Neural cell (in vitro differentiated cells): ENCODE results near the gene SDHD. TPM values are rescaled to one million over a fixed set of nuclear protein-coding genes. Genes with fewer than 3 reads are reported as not detected.

ENCODE experiments used
- H2AFZ ChIP-seq: fragments of 200-600, 300-800 bp; sonication (generic), shearing (Covaris generic); 2 replicates; pipeline ENCODE4 v1.6.0; 2014; ENCODE audit warnings: low read depth, mild to moderate bottlenecking, antibody characterized with exemption, low read length, moderate library complexity
- H3F3A ChIP-seq: fragments of 200-600 bp; shearing (Covaris generic); 2 replicates; pipeline ENCODE4 v1.6.1; 2016; ENCODE audit warnings: mild to moderate bottlenecking, moderate library complexity, mixed read lengths, antibody characterized with exemption, low read length; ENCODE audit not compliant: insufficient read depth, poor library complexity, severe bottlenecking
- H3K27ac ChIP-seq: fragments of 200-600, 300-800 bp; sonication (generic), shearing (Covaris generic); 2 replicates; pipeline ENCODE4 v1.5.1; 2014; ENCODE audit warnings: mild to moderate bottlenecking, low read length, moderate library complexity
- H3K27me3 ChIP-seq: fragments of 300-800, 200-600 bp; sonication (generic), shearing (Covaris generic); 2 replicates; pipeline ENCODE4 v1.6.0; 2014; ENCODE audit warnings: mild to moderate bottlenecking, low read depth, low read length, moderate library complexity; ENCODE audit not compliant: insufficient read depth
- H3K36me3 ChIP-seq: fragments of 300-800, 200-600 bp; sonication (generic), shearing (Covaris generic); 2 replicates; pipeline ENCODE4 v1.5.1; 2014; ENCODE audit warnings: mild to moderate bottlenecking, antibody characterized with exemption, low read length, moderate library complexity; ENCODE audit not compliant: insufficient read depth
- H3K4me2 ChIP-seq: fragments of 300-800, 200-600 bp; sonication (generic), shearing (Covaris generic); 2 replicates; pipeline ENCODE4 v1.6.0; 2014; ENCODE audit warnings: mild to moderate bottlenecking, low read length
- H3K4me3 ChIP-seq: fragments of 300-800, 200-600 bp; sonication (generic), shearing (Covaris generic); 2 replicates; pipeline ENCODE4 v1.5.1; 2014; ENCODE audit warnings: mild to moderate bottlenecking, low read length, moderate library complexity
- H3K79me2 ChIP-seq: fragments of 200-600 bp; shearing (Covaris generic); replicated peaks from 2 replicates; pipeline ENCODE4 v1.6.0; 2014; ENCODE audit warnings: mild to moderate bottlenecking, low read length, moderate library complexity; ENCODE audit not compliant: insufficient read depth
- H3K9ac ChIP-seq: fragments of 300-800, 200-600 bp; sonication (generic), shearing (Covaris generic); 2 replicates; pipeline ENCODE4 v1.6.1; 2016; ENCODE audit warnings: mild to moderate bottlenecking, low read length, mixed read lengths
- H3K9me2 ChIP-seq: fragments of 200-600 bp; shearing (Covaris generic); 2 replicates; pipeline ENCODE4 v1.6.1; 2016; ENCODE audit warnings: mild to moderate bottlenecking, low read length, mixed read lengths; ENCODE audit not compliant: insufficient read depth
- H3K9me3 ChIP-seq: fragments of 200-600, 300-800 bp; sonication (generic), shearing (Covaris generic); 2 replicates; pipeline ENCODE4 v1.6.1; 2016; ENCODE audit warnings: mild to moderate bottlenecking, mixed run types, low read length, moderate library complexity, mixed read lengths
- H4K20me1 ChIP-seq: fragments of 200-600 bp; shearing (Covaris generic); 2 replicates; pipeline ENCODE4 v1.6.1; 2016; ENCODE audit warnings: mild to moderate bottlenecking, mixed run types; ENCODE audit not compliant: insufficient read depth
- EP300 ChIP-seq: fragments of 450-650 bp; conservative IDR thresholded peaks from 2 replicates; pipeline ENCODE4 v1.6.1; 2014; ENCODE audit warnings: antibody characterized with exemption, mild to moderate bottlenecking, moderate library complexity; ENCODE audit not compliant: poor library complexity, severe bottlenecking
- EZH2 ChIP-seq: fragments of 200-600, 300-800 bp; shearing (Covaris generic), sonication (generic); IDR thresholded peaks from 2 replicates; pipeline ENCODE4 v1.6.1; 2014; ENCODE audit warnings: antibody characterized with exemption, low read length, borderline replicate concordance, mild to moderate bottlenecking; ENCODE audit not compliant: insufficient read depth, poor library complexity, severe bottlenecking
- MXI1 ChIP-seq: fragments of 450-650 bp; conservative IDR thresholded peaks from 2 replicates; pipeline ENCODE4 v1.6.1; 2014; ENCODE audit warnings: antibody characterized with exemption, mild to moderate bottlenecking; ENCODE audit not compliant: poor library complexity, severe bottlenecking
- POLR2AphosphoS5 ChIP-seq: IDR thresholded peaks from 2 replicates; pipeline ENCODE4 v1.6.1; 2012
- RAD21 ChIP-seq: fragments of 450-650 bp; conservative IDR thresholded peaks from 2 replicates; pipeline ENCODE4 v1.6.1; 2014; ENCODE audit warnings: antibody characterized with exemption, mild to moderate bottlenecking, moderate library complexity
- SMC3 ChIP-seq: fragments of 450-650 bp; conservative IDR thresholded peaks from 2 replicates; pipeline ENCODE4 v1.6.1; 2014; ENCODE audit warnings: antibody characterized with exemption, mild to moderate bottlenecking, moderate library complexity; ENCODE audit not compliant: poor library complexity
- TAF1 ChIP-seq: IDR thresholded peaks from 2 replicates; pipeline ENCODE4 v1.6.1; 2012; ENCODE audit warnings: low read depth
- polyA plus RNA-seq: library from polyadenylated mRNA; depleted of rRNA; stranded (reverse); fragments of >200 nt; gene quantifications from 2 replicates; pipeline ENCODE4 v1.2.3, GENCODE V29; 2014
- TF ChIP-seq, protein P1 (sequence below): IDR thresholded peaks from 2 replicates; pipeline ENCODE4 v1.6.1; 2012; ENCODE audit warnings: borderline replicate concordance
- TF ChIP-seq, protein P2 (sequence below): fragments of 450-650 bp; IDR thresholded peaks from 2 replicates; pipeline ENCODE4 v1.5.1; 2014; ENCODE audit warnings: antibody characterized with exemption, mild to moderate bottlenecking, moderate library complexity; ENCODE audit not compliant: poor library complexity, severe bottlenecking

Gene SDHD
- polyA plus RNA-seq, 1 donor from 2014 or later, result 34.7 TPM

GRCh38 chr11:112134473-112134872, 47.8 kb downstream of the SDHD start:
- Histone ChIP-seq H3K9me3 (no peaks in the 10 kb centered on the region), H3K4me2 (no peak overlapping the region), H3K36me3 (no peaks in the 10 kb centered on the region), H3K9me2 (no peaks in the 10 kb centered on the region), H3K27me3 (no peaks in the 10 kb centered on the region), H3K9ac (no peak overlapping the region), H3F3A (no peaks in the 10 kb centered on the region), H4K20me1 (no peaks in the 10 kb centered on the region), H3K27ac (no peak overlapping the region), H3K4me3 (no peak overlapping the region), H3K79me2 (no peaks in the 10 kb centered on the region), H2AFZ (no peak overlapping the region)
- TF ChIP-seq, protein P1, sequence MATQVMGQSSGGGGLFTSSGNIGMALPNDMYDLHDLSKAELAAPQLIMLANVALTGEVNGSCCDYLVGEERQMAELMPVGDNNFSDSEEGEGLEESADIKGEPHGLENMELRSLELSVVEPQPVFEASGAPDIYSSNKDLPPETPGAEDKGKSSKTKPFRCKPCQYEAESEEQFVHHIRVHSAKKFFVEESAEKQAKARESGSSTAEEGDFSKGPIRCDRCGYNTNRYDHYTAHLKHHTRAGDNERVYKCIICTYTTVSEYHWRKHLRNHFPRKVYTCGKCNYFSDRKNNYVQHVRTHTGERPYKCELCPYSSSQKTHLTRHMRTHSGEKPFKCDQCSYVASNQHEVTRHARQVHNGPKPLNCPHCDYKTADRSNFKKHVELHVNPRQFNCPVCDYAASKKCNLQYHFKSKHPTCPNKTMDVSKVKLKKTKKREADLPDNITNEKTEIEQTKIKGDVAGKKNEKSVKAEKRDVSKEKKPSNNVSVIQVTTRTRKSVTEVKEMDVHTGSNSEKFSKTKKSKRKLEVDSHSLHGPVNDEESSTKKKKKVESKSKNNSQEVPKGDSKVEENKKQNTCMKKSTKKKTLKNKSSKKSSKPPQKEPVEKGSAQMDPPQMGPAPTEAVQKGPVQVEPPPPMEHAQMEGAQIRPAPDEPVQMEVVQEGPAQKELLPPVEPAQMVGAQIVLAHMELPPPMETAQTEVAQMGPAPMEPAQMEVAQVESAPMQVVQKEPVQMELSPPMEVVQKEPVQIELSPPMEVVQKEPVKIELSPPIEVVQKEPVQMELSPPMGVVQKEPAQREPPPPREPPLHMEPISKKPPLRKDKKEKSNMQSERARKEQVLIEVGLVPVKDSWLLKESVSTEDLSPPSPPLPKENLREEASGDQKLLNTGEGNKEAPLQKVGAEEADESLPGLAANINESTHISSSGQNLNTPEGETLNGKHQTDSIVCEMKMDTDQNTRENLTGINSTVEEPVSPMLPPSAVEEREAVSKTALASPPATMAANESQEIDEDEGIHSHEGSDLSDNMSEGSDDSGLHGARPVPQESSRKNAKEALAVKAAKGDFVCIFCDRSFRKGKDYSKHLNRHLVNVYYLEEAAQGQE, result no peak
- TF ChIP-seq TAF1 (no peak), SMC3 (no peak), RAD21 (no peak), EP300 (no peak), POLR2AphosphoS5 (no peak), EZH2 (no peak)

DNA sequence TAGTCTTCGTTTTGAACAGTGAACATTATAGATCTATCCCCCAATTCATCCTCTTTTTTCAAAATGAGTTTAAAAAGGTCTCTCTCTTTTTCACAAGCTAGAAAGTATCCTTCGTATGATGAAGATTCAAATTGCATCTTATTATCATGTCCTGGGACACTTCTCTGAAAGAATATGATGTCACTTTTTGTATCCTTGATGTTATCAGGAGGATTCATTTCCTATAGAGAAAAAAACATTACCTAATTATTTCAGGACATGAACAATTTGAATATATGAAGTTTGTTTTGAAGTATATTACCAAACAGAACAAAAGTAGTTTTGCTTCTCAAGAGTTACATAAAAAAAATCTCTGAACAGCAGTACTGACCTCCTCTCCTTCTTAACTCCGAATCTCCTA, 56.9 kb downstream of the SDHD start:
- Histone ChIP-seq H3K4me3 (no peak overlapping the region), H3K9me2 (no peaks in the 10 kb centered on the region), H3F3A (no peaks in the 10 kb centered on the region), H3K79me2 (no peaks in the 10 kb centered on the region), H3K36me3 (no peaks in the 10 kb centered on the region), H3K9me3 (no peaks in the 10 kb centered on the region), H3K9ac (no peak overlapping the region), H3K27ac (no peak overlapping the region), H3K4me2 (no peak overlapping the region), H3K27me3 (no peaks in the 10 kb centered on the region), H2AFZ (no peak overlapping the region), H4K20me1 (no peaks in the 10 kb centered on the region)
- TF ChIP-seq EZH2 (no peak), MXI1 (no peak), EP300 (no peak), TAF1 (no peak), POLR2AphosphoS5 (no peak), RAD21 (no peak), SMC3 (no peak)
- TF ChIP-seq, protein P2, sequence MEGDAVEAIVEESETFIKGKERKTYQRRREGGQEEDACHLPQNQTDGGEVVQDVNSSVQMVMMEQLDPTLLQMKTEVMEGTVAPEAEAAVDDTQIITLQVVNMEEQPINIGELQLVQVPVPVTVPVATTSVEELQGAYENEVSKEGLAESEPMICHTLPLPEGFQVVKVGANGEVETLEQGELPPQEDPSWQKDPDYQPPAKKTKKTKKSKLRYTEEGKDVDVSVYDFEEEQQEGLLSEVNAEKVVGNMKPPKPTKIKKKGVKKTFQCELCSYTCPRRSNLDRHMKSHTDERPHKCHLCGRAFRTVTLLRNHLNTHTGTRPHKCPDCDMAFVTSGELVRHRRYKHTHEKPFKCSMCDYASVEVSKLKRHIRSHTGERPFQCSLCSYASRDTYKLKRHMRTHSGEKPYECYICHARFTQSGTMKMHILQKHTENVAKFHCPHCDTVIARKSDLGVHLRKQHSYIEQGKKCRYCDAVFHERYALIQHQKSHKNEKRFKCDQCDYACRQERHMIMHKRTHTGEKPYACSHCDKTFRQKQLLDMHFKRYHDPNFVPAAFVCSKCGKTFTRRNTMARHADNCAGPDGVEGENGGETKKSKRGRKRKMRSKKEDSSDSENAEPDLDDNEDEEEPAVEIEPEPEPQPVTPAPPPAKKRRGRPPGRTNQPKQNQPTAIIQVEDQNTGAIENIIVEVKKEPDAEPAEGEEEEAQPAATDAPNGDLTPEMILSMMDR, result no peak
- TF ChIP-seq, protein P1, result no peak

Other genes starting within 250 kb of the SDHD start
- gene ALG9, start 215.3 kb upstream of the SDHD start, polyA plus RNA-seq, result 82.0 and 92.1 TPM in 2 replicates
- gene FDXACB1, start 207.7 kb upstream of the SDHD start, polyA plus RNA-seq, result 3.0 and 3.1 TPM in 2 replicates
- 22.0 and 28.1 TPM in 2 replicates for gene CFAP68, start 207.3 kb upstream of the SDHD start, polyA plus RNA-seq
- not detected in 2 replicates for gene CRYAB, start 175.1 kb upstream of the SDHD start, polyA plus RNA-seq
- not detected in 2 replicates for gene HSPB2, start 174.1 kb upstream of the SDHD start, polyA plus RNA-seq
- gene C11orf52, start 168.0 kb upstream of the SDHD start, polyA plus RNA-seq, result not detected in 2 replicates
- 54.6 and 59.9 TPM in 2 replicates for gene DIXDC1, start 149.5 kb upstream of the SDHD start, polyA plus RNA-seq
- gene DLAT, start 61.5 kb upstream of the SDHD start, polyA plus RNA-seq, result 38.3 and 41.1 TPM in 2 replicates
- gene PIH1D2, start 12.9 kb upstream of the SDHD start, polyA plus RNA-seq, result 4.7 and 12.2 TPM in 2 replicates
- 37.0 and 37.7 TPM in 2 replicates for gene NKAPD1, start 12.6 kb upstream of the SDHD start, polyA plus RNA-seq
- gene TIMM8B, start 117 bp upstream of the SDHD start, polyA plus RNA-seq, result 121 and 139 TPM in 2 replicates
- not detected in 2 replicates for gene IL18, start 77.2 kb downstream of the SDHD start, polyA plus RNA-seq
- gene TEX12, start 80.5 kb downstream of the SDHD start, polyA plus RNA-seq, result 0.36 and 0.51 TPM in 2 replicates
- gene BCO2, start 88.6 kb downstream of the SDHD start, polyA plus RNA-seq, result 6.7 and 7.4 TPM in 2 replicates
- gene PTS, start 139.6 kb downstream of the SDHD start, polyA plus RNA-seq, result 134 and 160 TPM in 2 replicates
- gene PLET1, start 174.0 kb downstream of the SDHD start, polyA plus RNA-seq, result not detected in 2 replicates